NCI-H1105 (cell line): Measurements from ENCODE around the gene SPATA31C1.
"Not testable (repeated sequence)": the region's sequence is repeated elsewhere in the genome, so short reads cannot be mapped to it uniquely, and the experiment has no call there.

ENCODE experiments used
- DNase-seq: peaks from one replicate; lab custom pipeline; 2025; lab: John Stamatoyannopoulos, UW

SPATA31C1 gene

GRCh38 chr9:87917662-87918061 lies at the start of gene SPATA31C1:
Gene SPATA31C1, plus strand, starts transcription at chr9:87917962.
- not testable (repeated sequence) for DNase-seq

DNA sequence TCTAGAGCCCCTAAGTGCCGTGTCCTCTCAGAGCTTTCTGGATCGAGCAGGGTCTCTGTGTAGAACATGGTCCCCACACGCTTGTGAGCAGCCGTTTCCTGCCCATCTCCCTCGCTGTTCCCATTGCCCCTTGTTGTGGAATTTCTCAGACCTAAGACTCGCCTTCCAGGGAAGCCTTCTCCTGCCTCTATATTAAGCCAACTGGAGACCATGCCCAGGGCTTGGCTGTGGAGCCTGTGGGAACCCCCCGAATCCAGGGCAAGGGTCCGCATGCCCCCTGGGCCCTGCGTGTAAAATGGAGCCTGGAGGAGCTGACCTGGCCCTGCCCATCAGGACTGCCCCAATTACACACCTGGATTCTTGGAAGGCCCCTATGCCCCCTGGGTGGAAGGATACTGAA lies 49.6 kb upstream of the SPATA31C1 start:
- DNase-seq, result no peak

GRCh38 chr9:87868635-87869034 lies 49.1 kb upstream of the SPATA31C1 start:
- no peak for DNase-seq

- no peak for DNase-seq
These were observed 48.7 kb upstream of the SPATA31C1 start for GRCh38 chr9:87869082-87869481.

DNA sequence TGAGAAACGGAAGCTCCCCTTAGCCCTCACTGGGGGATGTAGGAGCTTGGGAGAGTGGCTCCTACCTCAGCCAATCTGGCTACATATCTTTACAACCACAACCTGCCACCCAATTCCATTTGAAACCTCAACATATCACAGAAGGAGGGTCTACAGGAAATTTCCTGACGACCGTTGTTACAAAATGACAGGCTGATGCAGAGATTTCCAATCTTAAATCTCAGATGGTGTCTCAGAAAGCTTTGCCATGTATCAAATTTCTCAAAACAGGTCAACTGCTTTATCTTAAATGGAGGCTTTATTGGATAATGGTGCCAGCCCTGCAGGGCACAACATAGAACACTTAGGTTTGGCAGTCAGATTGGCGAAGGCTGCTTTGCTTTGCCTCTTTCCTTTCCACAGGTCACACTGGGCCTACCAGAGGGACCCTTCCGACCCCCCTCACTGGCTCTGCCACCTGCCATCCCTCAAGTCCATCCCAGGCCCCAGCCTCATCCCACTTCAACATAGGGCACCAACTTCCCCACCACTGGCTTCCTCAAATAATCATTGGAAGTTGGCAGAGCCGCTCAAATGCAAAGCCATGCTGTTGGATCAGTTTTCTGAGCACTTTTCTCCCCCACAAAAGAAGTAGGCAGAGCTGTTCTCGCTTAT lies 46.2 kb upstream of the SPATA31C1 start:
- no peak for DNase-seq

DNA sequence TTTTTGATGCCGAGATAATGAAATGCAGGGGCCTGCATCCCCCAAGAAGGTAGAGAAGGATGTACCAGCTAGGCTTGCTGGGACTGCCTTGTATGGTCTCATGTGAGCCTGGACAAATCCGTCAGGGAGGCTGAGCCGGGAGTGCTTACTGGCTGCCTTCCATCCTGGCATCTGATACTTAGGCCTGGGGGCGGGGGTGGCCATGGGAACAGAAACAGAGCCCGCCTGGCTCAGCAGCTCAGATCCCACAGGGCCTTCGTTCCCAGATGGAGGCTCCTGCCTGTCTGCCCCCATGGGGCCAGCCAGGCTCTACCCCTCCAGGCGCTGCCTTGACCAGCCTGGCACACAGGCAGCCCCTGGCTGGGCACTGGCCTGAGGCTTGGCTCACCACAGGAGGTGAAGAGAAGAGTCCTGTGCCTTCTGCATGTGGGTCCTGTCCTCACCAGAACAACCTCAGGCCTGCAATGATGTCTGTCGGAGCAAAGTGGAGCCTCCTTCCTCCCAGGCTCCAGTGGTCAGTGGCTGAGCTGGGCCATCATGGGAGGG lies 45.6 kb upstream of the SPATA31C1 start:
- DNase-seq, result no peak

DNA sequence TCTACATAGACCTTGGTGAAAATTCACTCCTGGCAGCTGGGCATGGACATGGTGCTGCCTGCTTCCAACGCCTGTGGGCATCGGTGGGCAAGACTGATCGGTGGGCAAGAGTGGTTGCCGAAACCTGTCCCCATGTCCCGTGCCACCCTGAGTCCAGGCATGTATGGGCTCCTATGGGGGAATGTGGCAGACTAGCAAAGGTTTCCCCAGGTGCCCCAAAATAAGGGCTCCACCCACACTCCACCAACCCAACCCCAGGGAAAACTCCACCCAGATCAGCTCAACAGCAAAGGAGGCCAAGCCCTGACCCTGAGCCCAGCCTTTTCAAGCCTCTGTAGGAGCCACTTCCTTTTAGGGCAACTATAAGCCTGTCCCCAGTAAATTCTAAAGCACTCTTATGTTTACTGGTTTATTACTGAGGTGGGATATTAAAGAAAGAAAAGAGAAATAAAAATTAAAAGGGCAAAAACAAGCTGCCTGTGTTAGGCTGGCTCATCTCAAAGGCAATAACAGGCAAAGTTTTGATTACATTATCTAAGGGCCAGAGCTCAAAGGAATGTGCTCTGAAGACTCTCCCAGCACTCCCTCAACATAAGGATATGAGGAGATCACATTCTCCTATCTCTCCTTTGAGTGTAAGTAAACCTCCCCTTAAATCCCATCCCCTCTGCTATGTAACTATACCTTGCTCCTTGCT lies 44.0 kb upstream of the SPATA31C1 start:
- DNase-seq, result no peak

GRCh38 chr9:87874304-87874623 lies 43.5 kb upstream of the SPATA31C1 start:
- no peak for DNase-seq

GRCh38 chr9:87875060-87875459 lies 42.7 kb upstream of the SPATA31C1 start:
- no peak for DNase-seq

DNA sequence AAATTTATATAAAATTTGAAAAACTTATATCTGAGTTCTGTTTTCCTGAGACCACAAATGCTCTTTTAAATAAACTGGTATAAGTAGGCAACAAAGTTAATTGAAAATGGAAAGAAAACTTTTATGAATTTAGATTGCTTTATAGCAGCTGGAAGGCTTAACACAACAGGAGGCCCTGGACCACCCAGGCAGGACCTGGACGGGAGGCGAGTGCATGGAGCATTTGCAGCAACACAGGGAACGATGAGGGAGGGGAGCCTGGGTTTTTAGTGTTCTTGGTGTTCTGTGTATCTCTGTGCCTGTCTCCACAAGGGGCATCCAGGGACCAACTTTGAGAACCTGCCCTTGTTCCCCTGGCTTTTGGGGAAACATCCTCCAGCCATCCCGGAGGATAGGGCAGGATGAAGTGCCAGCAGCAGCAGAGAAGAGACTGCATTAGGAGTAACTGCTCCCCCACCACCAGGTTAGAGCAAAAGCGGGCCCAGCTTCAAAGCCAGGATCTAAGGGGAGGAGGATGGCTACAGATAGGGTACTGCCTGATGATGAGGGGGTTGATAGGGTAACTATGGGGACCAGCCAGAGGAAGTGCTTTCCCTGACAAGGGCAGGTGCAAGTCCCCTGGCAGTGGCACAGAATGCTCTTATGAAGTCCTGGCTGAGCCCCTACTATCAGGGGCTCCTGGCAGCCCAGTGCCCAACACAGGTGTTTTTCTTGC lies 41.8 kb upstream of the SPATA31C1 start:
- no peak for DNase-seq

DNA sequence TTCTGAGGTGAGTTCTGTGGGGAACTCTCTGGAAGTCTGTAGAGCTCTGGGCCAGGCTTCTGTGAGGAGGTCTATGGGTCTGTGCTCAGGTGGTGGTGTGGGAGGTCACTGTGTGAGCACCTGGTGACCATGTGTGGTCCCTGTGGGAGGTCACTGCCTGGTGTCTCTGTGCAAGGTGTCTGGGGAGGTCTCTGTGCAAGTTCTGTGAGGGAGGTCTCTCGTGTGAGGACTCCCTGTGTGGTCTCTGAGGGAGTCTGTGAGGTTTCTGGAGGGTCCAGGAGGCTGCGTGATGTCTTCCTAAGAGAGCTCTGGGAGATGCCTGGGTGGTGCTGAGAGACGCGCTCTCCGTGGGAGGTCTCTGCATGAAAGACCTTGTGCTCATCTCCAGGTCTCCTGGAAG lies 41.1 kb upstream of the SPATA31C1 start:
- no peak for DNase-seq

GRCh38 chr9:87878989-87879511 lies 38.7 kb upstream of the SPATA31C1 start:
- DNase-seq, result no peak

- DNase-seq, result no peak
These were observed 37.6 kb upstream of the SPATA31C1 start for GRCh38 chr9:87880116-87880515.

DNA sequence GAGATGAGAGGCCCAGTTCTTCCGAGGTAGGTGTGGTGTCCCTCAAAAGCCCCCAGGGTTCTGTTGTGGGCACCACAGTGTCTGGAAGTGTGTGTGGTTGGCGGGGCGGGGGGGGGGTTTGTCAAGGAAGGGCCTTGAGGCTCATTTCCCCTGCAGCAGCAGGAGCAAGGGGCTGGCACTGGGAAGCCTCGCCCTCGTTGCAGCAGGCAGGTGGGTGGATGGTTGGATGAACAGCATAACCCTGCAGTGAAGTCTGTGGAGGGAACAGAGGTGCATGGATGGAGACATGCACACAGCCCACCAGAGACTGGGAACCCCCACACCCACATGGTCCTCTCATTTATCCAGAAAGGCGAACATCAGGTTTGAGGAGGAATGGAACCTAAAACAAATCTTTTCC lies 37.1 kb upstream of the SPATA31C1 start:
- DNase-seq, result no peak

DNA sequence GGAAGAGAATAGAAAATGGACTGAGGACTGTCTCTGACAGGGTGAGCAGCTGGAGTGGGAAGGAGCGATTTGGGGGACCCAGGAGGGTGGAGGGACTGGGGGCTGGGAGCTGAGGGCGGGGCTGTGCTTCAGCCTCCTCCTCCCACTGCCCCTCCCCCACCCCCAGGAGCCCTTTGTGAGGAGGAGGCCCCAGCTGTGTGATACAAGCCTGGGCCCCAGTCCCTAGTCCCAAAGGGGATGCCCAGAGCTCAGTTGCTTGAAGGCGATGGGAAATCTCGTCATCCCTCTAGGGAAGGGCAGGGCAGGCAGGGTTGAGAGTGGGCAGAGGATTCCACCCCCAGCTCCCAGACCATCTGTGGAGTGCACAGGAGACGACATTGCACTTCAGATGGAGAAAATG lies 35.1 kb upstream of the SPATA31C1 start, which contains the start of gene SPATA31E1:
Gene SPATA31E1, plus strand, starts transcription at position 251 of the 400 bp plus-strand sequence. Its CDS starts 15 bp downstream, at position 266.
- no peak for DNase-seq

DNA sequence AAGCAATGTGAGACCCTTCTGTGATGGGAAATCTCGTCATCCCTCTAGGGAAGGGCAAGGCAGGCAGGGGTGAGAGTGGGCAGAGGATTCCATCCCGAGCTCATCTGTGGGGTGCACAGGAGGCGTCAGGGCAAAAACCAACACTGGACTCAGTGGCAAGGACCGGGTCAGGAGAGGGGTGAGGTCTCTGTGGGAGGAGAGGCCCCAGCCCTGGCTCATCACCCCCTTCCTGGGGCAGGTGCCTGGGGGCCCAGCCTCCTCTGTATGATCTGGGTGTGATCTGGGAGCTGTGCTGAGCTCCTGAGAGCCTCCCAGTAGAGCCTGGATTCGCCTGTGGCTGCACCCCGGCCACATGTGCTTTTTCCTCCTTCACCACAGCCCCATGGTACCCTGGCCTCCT lies 34.5 kb upstream of the SPATA31C1 start:
- no peak for DNase-seq

DNA sequence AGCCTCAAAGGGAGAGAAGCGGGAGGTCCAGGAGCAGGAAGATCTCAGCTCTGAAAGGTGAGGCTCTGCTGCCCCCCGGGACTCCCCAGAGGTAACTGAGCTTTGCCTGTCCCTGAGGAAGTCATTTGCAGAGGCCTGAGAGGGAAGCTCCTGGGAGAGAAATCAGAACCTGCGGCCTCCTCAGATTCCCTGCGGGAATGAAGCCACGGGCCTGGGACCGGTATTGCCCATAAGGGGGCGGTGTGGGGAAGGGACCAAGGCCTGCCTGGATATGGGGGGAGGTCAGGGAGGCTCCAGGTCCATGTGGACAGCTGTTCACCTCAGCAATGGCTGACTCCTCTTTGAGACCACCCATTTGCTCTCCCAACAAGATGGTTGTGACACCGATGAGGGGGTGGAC lies 33.8 kb upstream of the SPATA31C1 start:
- DNase-seq, result no peak

GRCh38 chr9:87884578-87885459 lies 32.9 kb upstream of the SPATA31C1 start:
- DNase-seq, result no peak

DNA sequence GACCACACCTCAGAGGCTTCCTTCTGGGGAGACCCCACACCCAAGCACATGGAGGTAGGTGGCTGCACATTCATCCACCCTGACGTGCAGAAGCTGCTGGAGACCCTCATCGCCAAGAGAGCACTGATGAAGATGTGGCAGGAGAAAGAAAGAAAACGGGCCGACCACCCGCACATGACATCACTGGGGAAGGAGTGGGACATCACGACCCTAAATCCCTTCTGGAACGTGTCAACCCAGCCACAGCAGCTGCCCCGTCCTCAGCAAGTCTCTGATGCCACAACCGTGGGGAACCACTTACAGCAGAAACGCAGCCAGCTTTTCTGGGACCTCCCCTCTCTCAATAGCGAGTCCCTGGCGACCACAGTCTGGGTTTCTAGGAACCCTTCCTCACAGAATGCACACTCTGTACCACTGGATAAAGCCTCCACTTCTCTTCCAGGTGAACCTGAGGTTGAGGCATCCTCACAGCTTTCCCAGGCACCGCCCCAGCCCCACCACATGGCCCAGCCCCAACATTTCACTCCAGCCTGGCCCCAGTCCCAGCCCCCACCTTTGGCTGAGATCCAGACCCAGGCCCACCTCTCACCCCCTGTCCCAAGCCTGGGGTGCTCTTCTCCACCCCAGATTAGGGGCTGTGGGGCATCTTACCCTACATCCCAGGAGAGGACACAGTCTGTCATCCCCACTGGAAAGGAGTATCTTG lies 32.1 kb upstream of the SPATA31C1 start:
- no peak for DNase-seq

GRCh38 chr9:87886210-87886932 lies 31.4 kb upstream of the SPATA31C1 start:
- no peak for DNase-seq
